HepG2 (cell line): ENCODE data around the gene ASB11. TPM values are rescaled to one million over a fixed set of nuclear protein-coding genes. Genes with fewer than 3 reads are reported as not detected.

ENCODE experiments used
- ATAC-seq: fragments of 200-7000 bp; cut with Tn5 transposase; 3 replicates; pipeline ENCODE4 v1.9.1; 2020; ENCODE audit warnings: mild to moderate bottlenecking, moderate library complexity
- BruUV-seq: library from RNA; stranded (reverse); fragments of 400-500 nt; replicated peaks from 2 replicates; lab custom pipeline; 2021; lab: Mats Ljungman, UMichigan
- CTCF ChIA-PET: fragments of 300-600 bp; formaldehyde crosslinking; extraction: SDS; loops from one replicate; lab custom pipeline; 2021; ENCODE audit warnings: low total read pairs, inconsistent platforms, low intra/inter-chr PET ratio; lab: Yijun Ruan, JAX
- POLR2A ChIA-PET: fragments of 350-600 bp; sonication (Branson Sonifier 250); formaldehyde crosslinking; loops from one replicate; lab custom pipeline; 2020; ENCODE audit warnings: antibody characterized with exemption, inconsistent platforms; lab: Yijun Ruan, JAX
- DNase-seq: peaks from one replicate; pipeline ENCODE4 v3.0.0-alpha.2; 2015; ENCODE audit warnings: low spot score
- FAIRE-seq: peaks from 3 replicates; lab custom pipeline; 2011; peaks lifted over from hg19 to GRCh38; lab: Jason Lieb, UNC
- H2AFZ ChIP-seq: one replicate; pipeline ENCODE4 v1.6.1; 2011; ENCODE audit warnings: low read length, inconsistent platforms
- H3K27ac ChIP-seq: fragments of 300-600 bp; 3 replicates; pipeline ENCODE4 v1.8.0; 2011; ENCODE audit warnings: mixed run types, mild to moderate bottlenecking, mixed read lengths, low read length, inconsistent platforms; ENCODE audit not compliant: insufficient read depth; ENCODE audit errors: extremely low read length
- H3K27me3 ChIP-seq, 2 experiments: fragments of 200-600 bp in 1 of 2; 2 replicates in 1 of 2; 3 replicates in 1 of 2; pipeline versions ENCODE4 v1.6.0 to v1.8.0; 2011; ENCODE audit warnings: low read length in 2 of 2, mild to moderate bottlenecking in 2 of 2, moderate library complexity in 2 of 2, inconsistent platforms in 1 of 2; ENCODE audit not compliant: insufficient read depth in 2 of 2, control insufficient read depth in 1 of 2
- H3K36me3 ChIP-seq, 2 experiments: fragments of 200-600 bp in 1 of 2; replicated peaks in 1 of 2; 2 replicates in 1 of 2; 3 replicates in 1 of 2; pipeline versions ENCODE4 v1.5.1 to v1.8.0; 2011; ENCODE audit warnings: low read length in 2 of 2, inconsistent platforms in 1 of 2; ENCODE audit not compliant: insufficient read depth in 2 of 2, control insufficient read depth in 1 of 2
- H3K4me1 ChIP-seq: 2 replicates; pipeline ENCODE4 v1.5.1; 2012; ENCODE audit warnings: low read length, inconsistent platforms; ENCODE audit not compliant: insufficient read depth
- H3K4me2 ChIP-seq: 2 replicates; pipeline ENCODE4 v1.6.0; 2011; ENCODE audit warnings: low read depth, low read length, inconsistent platforms
- H3K4me3 ChIP-seq, 3 experiments: fragments of 200-600 bp in 1 of 3; sonication (generic), shearing (Covaris generic) in 1 of 3; replicated peaks in 1 of 3; 2 replicates each; pipeline ENCODE4 v1.5.1; 2011 to 2016; ENCODE audit warnings: low read length in 3 of 3, inconsistent platforms in 2 of 3, low read depth in 2 of 3, mild to moderate bottlenecking in 2 of 3, control low read depth in 1 of 3, mixed read lengths in 1 of 3; ENCODE audit not compliant: insufficient read depth in 1 of 3
- H3K79me2 ChIP-seq: one replicate; pipeline ENCODE4 v1.6.1; 2011; ENCODE audit warnings: low read length, inconsistent platforms; ENCODE audit not compliant: insufficient read depth
- H3K9ac ChIP-seq: 2 replicates; pipeline ENCODE4 v1.6.0; 2011; ENCODE audit warnings: mild to moderate bottlenecking, low read depth, low read length, inconsistent platforms; ENCODE audit not compliant: insufficient read depth
- H3K9me3 ChIP-seq: 2 replicates; pipeline ENCODE4 v1.5.1; 2012; ENCODE audit warnings: mild to moderate bottlenecking, low read length
- H4K20me1 ChIP-seq: 2 replicates; pipeline ENCODE4 v1.6.0; 2011; ENCODE audit warnings: inconsistent platforms, mild to moderate bottlenecking, low read length, moderate library complexity; ENCODE audit not compliant: insufficient read depth
- EZH2 ChIP-seq: conservative IDR thresholded peaks from 2 replicates; pipeline ENCODE4 v1.6.1; 2012; ENCODE audit warnings: mild to moderate bottlenecking, low read depth, low read length, moderate library complexity
- MBD4 ChIP-seq: IDR thresholded peaks from 2 replicates; pipeline ENCODE4 v1.6.1; 2012; ENCODE audit warnings: low read length, inconsistent platforms, borderline replicate concordance
- NFE2 ChIP-seq: sonication (generic); formaldehyde crosslinking; IDR thresholded peaks from 2 replicates; pipeline ENCODE4 v1.4.0; 2020; ENCODE audit warnings: missing genetic modification reagents
- RELA ChIP-seq: sonication (generic); formaldehyde crosslinking; IDR thresholded peaks from 2 replicates; pipeline ENCODE4 v1.4.0; 2020; ENCODE audit warnings: missing genetic modification reagents
- ZEB1 ChIP-seq: IDR thresholded peaks from 2 replicates; pipeline ENCODE4 v1.6.1; 2012; ENCODE audit warnings: mild to moderate bottlenecking, low read depth, inconsistent platforms; ENCODE audit not compliant: insufficient replicate concordance
- WGBS: methylation state at CpG from one replicate; pipeline ENCODE4 v1.1.6; 2017; ENCODE audit warnings: low lambda C conversion rate; 5-methylcytosine and 5-hydroxymethylcytosine counted together
- in situ Hi-C: cut with HindIII; loops from 2 replicates; pipeline ENCODE4 v1.10.0; 2017; ENCODE audit warnings: low pct_unique_long_range_greater_than_20kb; ENCODE audit not compliant: extremely low pct_ligation_motif_present
- intact Hi-C: fragments of 100-400 bp; cut with micrococcal nuclease; formaldehyde crosslinking; loops from one replicate; pipeline ENCODE4 v1.10.0; 2022; ENCODE audit not compliant: unreplicated experiment
- polyA plus RNA-seq, 8 experiments: library from polyadenylated mRNA; depleted of rRNA in 3 of 8; stranded (reverse) in 7 of 8; unstranded in 1 of 8; fragments of >200 nt; fragmentation: Illumina TruSeq in 4 of 8; extraction: Trizol in 4 of 8; gene quantifications; 2 replicates each; pipeline versions ENCODE4 v1.2.1 to v1.2.3, GENCODE V29; 2011 to 2016; ENCODE audit warnings: low read depth in 4 of 8, missing spikeins in 1 of 8, mixed read lengths in 1 of 8; ENCODE audit not compliant: insufficient read depth in 1 of 8
- total RNA-seq, 5 experiments: library from RNA; depleted of rRNA; stranded (reverse); fragments of >200 nt; fragmentation: Illumina TruSeq; extraction: Trizol; gene quantifications; 2 replicates each; pipeline ENCODE4 v1.2.3, GENCODE V29; 2016; ENCODE audit warnings: low read depth in 1 of 5
- TF ChIP-seq, protein P1 (sequence below): sonication (generic); formaldehyde crosslinking; conservative IDR thresholded peaks from 2 replicates; pipeline ENCODE4 v1.5.0; 2020; ENCODE audit warnings: missing genetic modification reagents
- TF ChIP-seq, protein P2 (sequence below): IDR thresholded peaks from 2 replicates; pipeline ENCODE4 v1.4.0; 2020; ENCODE audit warnings: mild to moderate bottlenecking, missing genetic modification reagents
- TF ChIP-seq, protein P3 (sequence below): sonication (generic); formaldehyde crosslinking; IDR thresholded peaks from 2 replicates; pipeline ENCODE4 v1.4.0; 2020; ENCODE audit warnings: mild to moderate bottlenecking, missing genetic modification reagents

ASB11 gene
- total and polyA plus RNA-seq, 2 of the 13 experiments (the other 11 are each of a cell fraction or from before 2014, with no cell fraction given) = not detected

DNA sequence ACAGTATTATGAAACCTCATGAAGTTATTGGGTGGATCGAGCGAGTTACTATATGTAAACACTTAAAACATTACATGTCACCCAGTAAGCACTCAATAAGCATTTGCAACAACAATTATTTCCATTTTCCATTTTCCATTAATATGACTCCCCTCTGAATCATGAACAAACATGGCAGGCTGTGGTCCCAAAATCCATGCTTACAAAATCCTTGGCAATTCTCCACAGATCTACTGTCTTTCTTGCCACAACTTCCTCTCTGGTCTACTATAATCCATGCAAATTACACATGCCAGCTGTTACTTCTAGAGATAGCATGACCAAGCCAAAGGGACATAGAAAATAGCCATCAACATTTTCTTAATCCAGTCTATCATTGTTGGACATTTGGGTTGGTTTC is 22.0 kb downstream of the ASB11 start (continued):
- no peak for TF ChIP-seq MBD4
- TF ChIP-seq ZEB1 = no peak
- TF ChIP-seq, protein P1, sequence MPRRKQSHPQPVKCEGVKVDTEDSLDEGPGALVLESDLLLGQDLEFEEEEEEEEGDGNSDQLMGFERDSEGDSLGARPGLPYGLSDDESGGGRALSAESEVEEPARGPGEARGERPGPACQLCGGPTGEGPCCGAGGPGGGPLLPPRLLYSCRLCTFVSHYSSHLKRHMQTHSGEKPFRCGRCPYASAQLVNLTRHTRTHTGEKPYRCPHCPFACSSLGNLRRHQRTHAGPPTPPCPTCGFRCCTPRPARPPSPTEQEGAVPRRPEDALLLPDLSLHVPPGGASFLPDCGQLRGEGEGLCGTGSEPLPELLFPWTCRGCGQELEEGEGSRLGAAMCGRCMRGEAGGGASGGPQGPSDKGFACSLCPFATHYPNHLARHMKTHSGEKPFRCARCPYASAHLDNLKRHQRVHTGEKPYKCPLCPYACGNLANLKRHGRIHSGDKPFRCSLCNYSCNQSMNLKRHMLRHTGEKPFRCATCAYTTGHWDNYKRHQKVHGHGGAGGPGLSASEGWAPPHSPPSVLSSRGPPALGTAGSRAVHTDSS (CRISPR knock-in tag) = no peak
- TF ChIP-seq, protein P2, sequence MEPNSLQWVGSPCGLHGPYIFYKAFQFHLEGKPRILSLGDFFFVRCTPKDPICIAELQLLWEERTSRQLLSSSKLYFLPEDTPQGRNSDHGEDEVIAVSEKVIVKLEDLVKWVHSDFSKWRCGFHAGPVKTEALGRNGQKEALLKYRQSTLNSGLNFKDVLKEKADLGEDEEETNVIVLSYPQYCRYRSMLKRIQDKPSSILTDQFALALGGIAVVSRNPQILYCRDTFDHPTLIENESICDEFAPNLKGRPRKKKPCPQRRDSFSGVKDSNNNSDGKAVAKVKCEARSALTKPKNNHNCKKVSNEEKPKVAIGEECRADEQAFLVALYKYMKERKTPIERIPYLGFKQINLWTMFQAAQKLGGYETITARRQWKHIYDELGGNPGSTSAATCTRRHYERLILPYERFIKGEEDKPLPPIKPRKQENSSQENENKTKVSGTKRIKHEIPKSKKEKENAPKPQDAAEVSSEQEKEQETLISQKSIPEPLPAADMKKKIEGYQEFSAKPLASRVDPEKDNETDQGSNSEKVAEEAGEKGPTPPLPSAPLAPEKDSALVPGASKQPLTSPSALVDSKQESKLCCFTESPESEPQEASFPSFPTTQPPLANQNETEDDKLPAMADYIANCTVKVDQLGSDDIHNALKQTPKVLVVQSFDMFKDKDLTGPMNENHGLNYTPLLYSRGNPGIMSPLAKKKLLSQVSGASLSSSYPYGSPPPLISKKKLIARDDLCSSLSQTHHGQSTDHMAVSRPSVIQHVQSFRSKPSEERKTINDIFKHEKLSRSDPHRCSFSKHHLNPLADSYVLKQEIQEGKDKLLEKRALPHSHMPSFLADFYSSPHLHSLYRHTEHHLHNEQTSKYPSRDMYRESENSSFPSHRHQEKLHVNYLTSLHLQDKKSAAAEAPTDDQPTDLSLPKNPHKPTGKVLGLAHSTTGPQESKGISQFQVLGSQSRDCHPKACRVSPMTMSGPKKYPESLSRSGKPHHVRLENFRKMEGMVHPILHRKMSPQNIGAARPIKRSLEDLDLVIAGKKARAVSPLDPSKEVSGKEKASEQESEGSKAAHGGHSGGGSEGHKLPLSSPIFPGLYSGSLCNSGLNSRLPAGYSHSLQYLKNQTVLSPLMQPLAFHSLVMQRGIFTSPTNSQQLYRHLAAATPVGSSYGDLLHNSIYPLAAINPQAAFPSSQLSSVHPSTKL = no peak

DNA sequence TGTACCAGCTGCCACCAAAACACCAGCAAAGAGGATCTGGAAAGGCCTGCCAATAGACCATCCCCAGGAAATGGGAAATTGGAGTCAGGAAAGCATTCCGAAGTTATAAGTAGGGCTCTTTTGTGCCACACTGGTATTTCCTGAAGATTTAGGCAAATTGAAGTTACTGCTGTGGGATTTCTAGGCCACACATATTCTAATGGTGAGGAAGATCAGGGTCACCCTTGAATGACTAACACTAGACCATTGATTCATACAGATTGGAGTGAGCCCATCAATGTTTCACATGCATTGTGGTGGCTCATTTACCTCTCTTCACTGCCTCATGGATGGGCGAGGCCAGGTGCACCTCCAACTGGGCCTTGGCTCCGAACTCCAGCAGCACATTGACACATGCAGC is 22.6 kb downstream of the ASB11 start:
- ATAC-seq (no peak), FAIRE-seq (no peak), DNase-seq (no peak)
- ChIA-PET POLR2A (no interaction called here), CTCF (no interaction called here)
- intact Hi-C loops (no loop called here), in situ Hi-C loops (no loop called here)
- WGBS = 52% methylated on average over 2 of the region's 3 CpGs
- H4K20me1 ChIP-seq = no peaks in the 10 kb centered on the region
- no peak overlapping the region for H3K4me2 ChIP-seq
- H3K36me3 ChIP-seq = no peaks in the 10 kb centered on the region
- H3K9me3 ChIP-seq = no peaks in the 10 kb centered on the region
- H3K27ac ChIP-seq = no peak overlapping the region
- 0 out of 2 replicates have a peak, but pooled peaks cover under 1% of the 10 kb centered on the region for H3K4me1 ChIP-seq
- H3K27me3 ChIP-seq = no peaks in the 10 kb centered on the region
- no peak overlapping the region for H3K9ac ChIP-seq
- no TSS peak for BruUV-seq
- no peak overlapping the region for H2AFZ ChIP-seq
- H3K4me3 ChIP-seq = no peak overlapping the region
- H3K79me2 ChIP-seq = no peaks in the 10 kb centered on the region
- TF ChIP-seq NFE2 (CRISPR knock-in tag) (no peak), RELA (CRISPR knock-in tag) (no peak), EZH2 (no peak)
- TF ChIP-seq, protein P3, sequence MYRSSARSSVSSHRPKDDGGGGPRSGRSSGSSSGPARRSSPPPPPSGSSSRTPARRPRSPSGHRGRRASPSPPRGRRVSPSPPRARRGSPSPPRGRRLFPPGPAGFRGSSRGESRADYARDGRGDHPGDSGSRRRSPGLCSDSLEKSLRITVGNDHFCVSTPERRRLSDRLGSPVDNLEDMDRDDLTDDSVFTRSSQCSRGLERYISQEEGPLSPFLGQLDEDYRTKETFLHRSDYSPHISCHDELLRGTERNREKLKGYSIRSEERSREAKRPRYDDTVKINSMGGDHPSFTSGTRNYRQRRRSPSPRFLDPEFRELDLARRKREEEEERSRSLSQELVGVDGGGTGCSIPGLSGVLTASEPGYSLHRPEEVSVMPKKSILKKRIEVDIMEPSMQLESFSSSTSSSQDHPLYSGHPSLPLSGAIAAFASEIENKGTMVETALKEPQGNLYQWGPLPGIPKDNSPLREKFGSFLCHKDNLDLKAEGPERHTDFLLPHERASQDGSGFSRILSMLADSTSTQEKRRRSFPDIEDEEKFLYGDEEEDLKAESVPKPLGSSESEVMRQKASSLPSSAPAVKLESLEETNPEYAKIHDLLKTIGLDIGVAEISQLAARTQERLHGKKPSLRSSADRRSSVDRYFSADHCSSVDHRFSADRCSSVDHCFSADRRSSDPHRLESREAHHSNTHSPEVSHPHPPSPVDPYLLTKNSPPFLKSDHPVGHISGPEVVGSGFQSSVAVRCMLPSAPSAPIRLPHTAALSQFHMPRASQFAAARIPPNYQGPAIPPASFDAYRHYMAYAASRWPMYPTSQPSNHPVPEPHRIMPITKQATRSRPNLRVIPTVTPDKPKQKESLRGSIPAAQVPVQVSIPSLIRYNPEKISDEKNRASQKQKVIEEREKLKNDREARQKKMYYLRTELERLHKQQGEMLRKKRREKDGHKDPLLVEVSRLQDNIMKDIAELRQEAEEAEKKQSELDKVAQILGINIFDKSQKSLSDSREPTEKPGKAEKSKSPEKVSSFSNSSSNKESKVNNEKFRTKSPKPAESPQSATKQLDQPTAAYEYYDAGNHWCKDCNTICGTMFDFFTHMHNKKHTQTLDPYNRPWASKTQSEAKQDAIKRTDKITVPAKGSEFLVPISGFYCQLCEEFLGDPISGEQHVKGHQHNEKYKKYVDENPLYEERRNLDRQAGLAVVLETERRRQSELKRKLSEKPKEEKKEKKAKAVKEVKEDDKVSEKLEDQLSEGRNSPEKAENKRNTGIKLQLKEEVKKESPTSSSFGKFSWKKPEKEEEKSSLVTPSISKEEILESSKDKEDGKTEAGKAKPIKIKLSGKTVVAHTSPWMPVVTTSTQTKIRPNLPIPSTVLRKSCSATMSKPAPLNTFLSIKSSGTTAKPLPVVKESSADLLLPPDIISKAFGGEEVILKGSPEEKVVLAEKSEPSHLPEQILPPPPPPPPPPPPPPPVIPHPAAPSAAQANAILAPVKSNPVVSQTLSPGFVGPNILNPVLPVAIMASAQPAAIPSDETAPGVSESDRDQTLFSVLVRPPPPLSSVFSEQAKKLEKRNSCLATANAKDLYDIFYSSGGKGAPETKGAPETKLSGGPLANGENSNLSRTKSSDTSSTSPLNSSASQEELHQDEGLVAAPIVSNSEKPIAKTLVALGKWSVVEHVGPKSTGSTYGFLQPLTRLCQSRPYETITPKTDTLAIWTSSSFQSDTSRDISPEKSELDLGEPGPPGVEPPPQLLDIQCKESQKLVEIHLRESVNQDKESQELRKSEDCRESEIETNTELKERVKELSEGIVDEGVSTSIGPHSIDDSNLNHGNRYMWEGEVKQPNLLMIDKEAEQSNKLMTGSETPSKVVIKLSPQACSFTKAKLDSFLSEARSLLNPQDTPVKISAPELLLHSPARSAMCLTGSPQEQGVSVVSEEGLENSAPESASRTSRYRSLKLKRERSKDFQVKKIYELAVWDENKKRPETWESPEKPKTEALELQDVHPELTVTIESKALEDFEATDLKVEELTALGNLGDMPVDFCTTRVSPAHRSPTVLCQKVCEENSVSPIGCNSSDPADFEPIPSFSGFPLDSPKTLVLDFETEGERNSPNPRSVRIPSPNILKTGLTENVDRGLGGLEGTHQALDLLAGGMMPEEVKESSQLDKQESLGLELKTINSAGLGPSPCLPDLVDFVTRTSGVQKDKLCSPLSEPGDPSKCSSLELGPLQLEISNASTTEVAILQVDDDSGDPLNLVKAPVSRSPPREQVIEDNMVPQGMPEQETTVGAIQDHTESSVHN (CRISPR knock-in tag) = no peak
